B cell (primary cell): ENCODE data around the gene SELENOP. TPM values are rescaled to one million over a fixed set of nuclear protein-coding genes. Genes with fewer than 3 reads are reported as not detected.

Source experiments
- ATAC-seq: fragments of 200-7000 bp; cut with Tn5 transposase; one replicate; pipeline ENCODE4 v1.10.0; 2021; ENCODE audit warnings: low read depth, mild to moderate bottlenecking, moderate number of reproducible peaks, moderate library complexity
- CTCF ChIA-PET: fragments of 350-600 bp; sonication (Branson Sonifier 250); formaldehyde crosslinking; loops from one replicate; lab custom pipeline; 2021; ENCODE audit warnings: antibody characterized with exemption, inconsistent platforms; lab: Charles Lee
- POLR2A ChIA-PET: fragments of 350-600 bp; sonication (Branson Sonifier 250); formaldehyde crosslinking; loops from one replicate; lab custom pipeline; 2021; ENCODE audit warnings: antibody characterized with exemption; lab: Charles Lee
- DNase-seq: peaks from one replicate; pipeline ENCODE4 v3.0.0; 2013
- H2AFZ ChIP-seq: 2 replicates; pipeline ENCODE4 v1.6.1; 2012; ENCODE audit warnings: mild to moderate bottlenecking, low read depth, low read length; ENCODE audit not compliant: insufficient read depth, poor library complexity, severe bottlenecking
- H3K27ac ChIP-seq, 2 donors: 1 replicate in 1 of 2; 2 replicates in 1 of 2; pipeline ENCODE4 v1.5.1; 2012 to 2013; ENCODE audit warnings: low read length in 2 of 2, mild to moderate bottlenecking in 2 of 2, moderate library complexity in 1 of 2
- H3K27me3 ChIP-seq, 4 experiments: fragments of 200-600 bp in 1 of 4; sonication (generic) in 1 of 4; replicated peaks in 1 of 4; 1 replicate in 2 of 4; 2 replicates in 2 of 4; pipeline versions ENCODE4 v1.6.1 to v1.7.0; 2013 to 2016; ENCODE audit warnings: low read length in 3 of 4, mild to moderate bottlenecking in 2 of 4, mixed read lengths in 1 of 4, moderate library complexity in 1 of 4; ENCODE audit not compliant: insufficient read depth in 4 of 4, control insufficient read depth in 3 of 4; ENCODE audit errors: control extremely low read depth in 1 of 4
- H3K36me3 ChIP-seq, 2 experiments: replicated peaks in 1 of 2; 1 replicate in 1 of 2; 2 replicates in 1 of 2; pipeline versions ENCODE4 v1.6.1 to v1.7.1; 2013; ENCODE audit warnings: low read length in 1 of 2; ENCODE audit not compliant: insufficient read depth in 2 of 2, control insufficient read depth in 1 of 2; ENCODE audit errors: control extremely low read depth in 1 of 2, extremely low read depth in 1 of 2
- H3K4me1 ChIP-seq, 2 donors: fragments of 200-600 bp in 1 of 2; sonication (generic) in 1 of 2; 1 replicate in 1 of 2; 2 replicates in 1 of 2; pipeline versions ENCODE4 v1.5.1 to v1.6.1; 2013 to 2017; ENCODE audit warnings: low read length in 2 of 2; ENCODE audit not compliant: control insufficient read depth in 2 of 2, insufficient read depth in 2 of 2
- H3K4me2 ChIP-seq: replicated peaks from 2 replicates; pipeline ENCODE3; 2012; ENCODE audit warnings: mild to moderate bottlenecking, low read depth, low read length; ENCODE audit not compliant: poor library complexity, severe bottlenecking
- H3K4me3 ChIP-seq, 5 experiments: fragments of 200-600 bp in 1 of 5; sonication (generic) in 1 of 5; 1 replicate in 3 of 5; 2 replicates in 2 of 5; pipeline versions ENCODE4 v1.5.1 to v1.7.0; 2011 to 2016; ENCODE audit warnings: low read length in 4 of 5, mild to moderate bottlenecking in 4 of 5, low read depth in 2 of 5, control low read depth in 1 of 5, moderate library complexity in 1 of 5; ENCODE audit not compliant: insufficient read depth in 1 of 5; ENCODE audit errors: control extremely low read depth in 1 of 5, extremely low read depth in 1 of 5
- H3K79me2 ChIP-seq: fragments of 200-600 bp; sonication (generic); one replicate; pipeline ENCODE4 v1.6.0; 2016; ENCODE audit warnings: low read length; ENCODE audit not compliant: control insufficient read depth, insufficient read depth
- H3K9ac ChIP-seq: fragments of 200-600 bp; sonication (generic); 2 replicates; pipeline ENCODE4 v1.6.1; 2017; ENCODE audit warnings: mild to moderate bottlenecking, low read length, moderate library complexity
- H3K9me3 ChIP-seq, 3 donors: one replicate each; pipeline versions ENCODE4 v1.6.1 to v1.7.1; 2013; ENCODE audit warnings: low read length in 2 of 3; ENCODE audit not compliant: control insufficient read depth in 2 of 3, insufficient read depth in 1 of 3; ENCODE audit errors: control extremely low read depth in 1 of 3
- H4K20me1 ChIP-seq: 2 replicates; pipeline ENCODE4 v1.6.0; 2012; ENCODE audit warnings: mild to moderate bottlenecking, low read length; ENCODE audit not compliant: insufficient read depth, control insufficient read depth, poor library complexity, severe bottlenecking
- H3K27ac Mint-ChIP-seq: one replicate; pipeline ENCODE4 v1.8.0; 2021; ENCODE audit warnings: mixed read lengths
- H3K27me3 Mint-ChIP-seq: one replicate; pipeline ENCODE4 v1.8.0; 2021; ENCODE audit warnings: mixed read lengths
- H3K4me1 Mint-ChIP-seq: one replicate; pipeline ENCODE4 v1.8.0; 2021; ENCODE audit warnings: mixed read lengths
- H3K4me3 Mint-ChIP-seq: one replicate; pipeline ENCODE4 v1.8.0; 2021; ENCODE audit warnings: mixed read lengths
- H3K9me3 Mint-ChIP-seq: one replicate; pipeline ENCODE4 v1.8.0; 2022; ENCODE audit warnings: mixed read lengths; ENCODE audit not compliant: insufficient read depth
- CTCF ChIP-seq: fragments of 200-600 bp; IDR thresholded peaks from one replicate; pipeline ENCODE4 v1.8.0; 2022; ENCODE audit warnings: antibody characterized with exemption, mild to moderate bottlenecking
- EZH2 ChIP-seq: IDR thresholded peaks from 2 replicates; pipeline ENCODE4 v1.6.1; 2012; ENCODE audit warnings: borderline replicate concordance, low read depth, mild to moderate bottlenecking, moderate library complexity, low read length; ENCODE audit not compliant: insufficient read depth, poor library complexity, severe bottlenecking
- WGBS: methylation state at CpG from one replicate; pipeline ENCODE4 v1.1.5; 2013; ENCODE audit warnings: missing lambda C conversion rate; ENCODE audit not compliant: insufficient coverage; 5-methylcytosine and 5-hydroxymethylcytosine counted together
- intact Hi-C: fragments of 100-400 bp; cut with micrococcal nuclease; formaldehyde crosslinking; loops from one replicate; pipeline ENCODE4 v1.10.0; 2022
- polyA plus RNA-seq: library from polyadenylated mRNA; depleted of rRNA; stranded (reverse); fragments of >200 nt; gene quantifications from 2 replicates; pipeline ENCODE4 v1.2.3, GENCODE V29; 2012
- total RNA-seq, 2 donors: library from RNA; stranded (reverse); fragments of 120-200 nt in 1 of 2; gene quantifications; 1 replicate in 1 of 2; 2 replicates in 1 of 2; pipeline versions ENCODE4 v1.2.3 to v1.2.4, GENCODE V29; 2013 to 2022

SELENOP gene
- total and polyA plus RNA-seq, 2 donors (not counting 1 experiment from before 2014, with no cell fraction given) = 0.12 TPM; not detected in 1

- Mint-ChIP-seq H3K9me3 (no peaks in the 10 kb centered on the region), H3K4me3 (no peak overlapping the region), H3K27me3 (peaks cover 15% of the 10 kb centered on the region), H3K4me1 (no peaks in the 10 kb centered on the region), H3K27ac (no peak overlapping the region)
- no peaks in the 10 kb centered on the region for H3K9me3 ChIP-seq
- H3K79me2 ChIP-seq = no peaks in the 10 kb centered on the region
- no peak overlapping the region for H3K9ac ChIP-seq
- no peaks in the 10 kb centered on the region for H3K27me3 ChIP-seq
- H2AFZ ChIP-seq = no peak overlapping the region
- H3K4me2 ChIP-seq = no peak overlapping the region
- intact Hi-C loops = no loop called here
- H3K4me1 ChIP-seq = no peaks in the 10 kb centered on the region
- WGBS = 98% methylated on average over 5 of the region's 13 CpGs
- no peaks in the 10 kb centered on the region for H3K36me3 ChIP-seq
- H4K20me1 ChIP-seq = no peaks in the 10 kb centered on the region
- ATAC-seq (no peak), DNase-seq (no peak)
- no peak overlapping the region for H3K27ac ChIP-seq
- ChIA-PET POLR2A (no interaction called here), CTCF (interaction anchor here (0.7 kb wide), 1 partner anchor 916 kb away, joined by 3 read pairs; no protein-coding TSS in a partner anchor)
- TF ChIP-seq EZH2 (no peak), CTCF (no peak)
- no peak overlapping the region for H3K4me3 ChIP-seq
Observed at GRCh38 chr5:42772265-42772993, 39.3 kb downstream of the SELENOP start.

DNA sequence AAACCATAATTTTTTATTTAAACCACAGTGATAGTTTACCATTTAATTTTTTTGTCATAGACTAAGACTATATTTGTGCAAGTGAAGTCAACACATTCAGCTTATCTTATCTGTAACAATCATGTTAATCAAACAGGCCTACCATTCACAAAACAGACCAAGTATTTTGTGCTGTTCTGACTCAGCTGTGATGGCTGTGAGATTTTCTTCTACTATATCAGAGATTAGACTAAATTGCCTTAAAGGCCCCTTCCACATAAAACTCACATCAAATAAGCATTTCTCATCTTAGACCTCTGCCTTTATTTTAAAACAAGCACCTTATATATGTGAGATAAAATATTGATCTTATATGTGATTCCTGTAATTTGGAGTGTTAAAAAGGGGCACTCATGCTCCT lies 41.7 kb downstream of the SELENOP start:
- intact Hi-C loops = no loop called here
- Histone ChIP-seq H2AFZ (no peak overlapping the region), H4K20me1 (no peaks in the 10 kb centered on the region), H3K4me3 (no peak overlapping the region), H3K27me3 (no peaks in the 10 kb centered on the region), H3K4me2 (no peak overlapping the region), H3K27ac (no peak overlapping the region), H3K9ac (no peak overlapping the region), H3K79me2 (no peaks in the 10 kb centered on the region), H3K36me3 (no peaks in the 10 kb centered on the region), H3K4me1 (no peaks in the 10 kb centered on the region), H3K9me3 (no peaks in the 10 kb centered on the region)
- CTCF ChIA-PET = interaction anchor here (1.4 kb wide), 1 partner anchor 713 kb away, joined by 3 read pairs; no protein-coding TSS in a partner anchor
- peaks cover 15% of the 10 kb centered on the region for H3K27me3 Mint-ChIP-seq
- H3K27ac Mint-ChIP-seq = no peak overlapping the region
- H3K4me1 Mint-ChIP-seq = no peaks in the 10 kb centered on the region
- no peak overlapping the region for H3K4me3 Mint-ChIP-seq
- no peak for ATAC-seq
- POLR2A ChIA-PET = no interaction called here
- no peak for DNase-seq
- H3K9me3 Mint-ChIP-seq = no peaks in the 10 kb centered on the region
- TF ChIP-seq CTCF = no peak
- TF ChIP-seq EZH2 = no peak
